GM18508 (cell line): ENCODE measurements around the gene PDLIM3.

Experiments
- ATAC-seq: cut with Tn5 transposase; IDR thresholded peaks from one replicate; pipeline ENCODE4 v1.9.1; 2021; ENCODE audit warnings: moderate number of reproducible peaks; ENCODE audit not compliant: insufficient read depth, unreplicated experiment

Gene PDLIM3

DNA sequence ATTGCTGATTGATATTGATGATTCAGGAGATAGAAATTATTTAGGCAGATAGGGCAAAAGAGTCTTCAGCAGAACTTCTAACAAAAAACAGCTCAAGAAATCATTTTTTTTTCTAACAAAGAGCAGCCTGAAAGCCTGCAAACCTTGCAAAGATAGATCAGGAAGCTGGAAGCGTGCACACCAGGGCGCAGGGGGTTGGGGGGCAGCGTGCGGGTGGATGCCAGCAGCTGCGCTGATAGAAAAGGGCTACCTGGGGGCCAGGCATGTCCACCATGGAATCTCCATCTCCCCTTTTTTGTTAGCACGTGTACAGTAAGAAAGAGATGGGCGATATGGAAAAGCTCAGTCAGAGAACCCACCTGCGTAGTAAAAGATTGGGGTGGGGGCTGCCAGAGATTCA, 62.1 kb downstream of the PDLIM3 start:
- no peak for ATAC-seq

- ATAC-seq = no peak
Measured at GRCh38 chr4:185472103-185472542, 63.2 kb downstream of the PDLIM3 start.

DNA sequence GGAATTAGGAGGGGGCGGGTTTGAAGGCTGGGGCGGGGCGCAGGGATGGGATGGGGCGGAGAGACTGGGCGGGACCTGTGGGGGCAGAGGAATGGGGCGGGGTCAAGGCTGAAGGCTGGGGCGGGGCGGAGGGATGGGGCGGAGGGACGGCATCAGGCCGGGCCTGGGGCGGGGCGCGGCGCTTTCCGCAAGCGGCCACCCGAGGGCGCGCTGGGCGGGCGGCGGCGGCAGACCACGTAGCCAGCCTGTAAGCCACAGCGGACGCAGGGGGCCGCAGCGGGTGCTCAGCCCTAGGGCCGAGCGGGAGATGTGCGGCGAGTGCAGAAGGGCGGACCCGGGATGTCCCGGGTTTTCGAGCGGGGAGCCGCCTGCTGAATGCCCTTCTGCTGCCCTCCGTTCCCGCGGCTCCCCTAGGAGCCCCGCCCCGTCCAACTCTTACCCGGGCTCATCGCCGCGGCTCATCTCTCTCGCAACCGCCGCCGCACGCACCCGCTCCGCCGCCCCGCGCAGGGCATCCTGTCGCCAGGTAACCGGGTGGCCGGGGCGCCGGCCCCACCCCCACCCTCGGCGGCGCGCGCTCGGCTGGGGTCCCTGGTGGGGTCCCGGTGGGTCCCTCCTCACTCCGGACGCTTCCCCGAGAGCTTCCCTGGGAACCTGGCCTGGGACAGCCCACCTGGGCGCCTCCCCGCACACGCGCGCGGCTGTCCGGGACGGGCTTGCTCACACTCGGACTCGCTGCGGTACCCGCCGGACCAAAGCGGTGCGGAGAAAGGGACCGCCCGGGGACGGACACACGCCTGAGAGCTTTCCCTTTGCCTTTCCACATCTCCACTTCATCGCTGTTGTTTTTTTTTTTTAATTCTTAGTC, 63.8 kb downstream of the PDLIM3 start, which contains the start of gene CCDC110:
Gene CCDC110, minus strand, starts transcription at position 499 of the 868 bp plus-strand sequence. Its CDS starts 50 bp downstream, at position 449.
- ATAC-seq = peak; percentile 44

GRCh38 chr4:185470501-185471195, 64.7 kb downstream of the PDLIM3 start:
- no peak for ATAC-seq

GRCh38 chr4:185469580-185470154, 65.6 kb downstream of the PDLIM3 start:
- ATAC-seq = no peak

GRCh38 chr4:185468999-185469398, 66.3 kb downstream of the PDLIM3 start:
- no peak for ATAC-seq

- ATAC-seq = no peak
Measured at GRCh38 chr4:185467991-185468390, 67.3 kb downstream of the PDLIM3 start.

DNA sequence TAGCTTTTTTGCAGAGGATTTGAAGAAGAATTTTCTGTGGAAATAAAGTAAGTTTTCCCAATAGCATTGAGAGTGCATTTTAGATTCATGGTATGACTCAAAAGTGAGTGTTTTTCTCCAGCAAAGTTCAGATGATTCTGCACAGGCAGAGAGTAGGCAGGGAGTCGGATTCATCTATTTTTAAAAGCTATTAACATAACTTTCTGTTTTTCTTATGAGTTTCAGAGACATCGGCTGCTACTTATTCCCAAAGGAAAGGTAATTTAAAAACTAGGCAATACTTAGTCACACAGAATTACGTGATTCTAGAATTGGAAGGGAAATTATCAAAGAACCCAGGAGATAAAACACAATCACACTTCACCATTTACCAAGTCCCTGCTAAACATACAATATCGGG, 68.2 kb downstream of the PDLIM3 start:
- no peak for ATAC-seq

- ATAC-seq = no peak
Measured at GRCh38 chr4:185465707-185466106, 69.6 kb downstream of the PDLIM3 start.

GRCh38 chr4:185464887-185465286, 70.4 kb downstream of the PDLIM3 start:
- ATAC-seq = no peak

DNA sequence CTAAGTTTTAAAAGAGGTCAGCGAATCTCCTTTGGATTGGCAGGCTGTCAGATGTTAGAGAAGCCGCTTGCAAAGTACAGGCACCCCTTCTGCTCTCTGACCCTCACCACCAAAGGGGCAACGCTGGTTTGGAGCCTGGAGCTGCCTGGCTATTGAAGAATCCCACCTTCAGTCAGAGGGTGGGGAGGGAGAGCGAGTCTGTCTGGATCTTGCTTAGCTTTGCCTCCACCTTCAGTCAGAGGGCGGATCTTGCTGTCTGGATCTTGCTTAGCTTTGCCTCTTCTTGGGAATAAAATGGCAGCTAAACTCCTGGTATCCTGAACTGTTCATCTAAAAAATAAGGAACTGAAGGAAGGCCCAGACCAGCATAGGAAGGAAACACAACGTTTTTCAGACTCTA, 71.1 kb downstream of the PDLIM3 start:
- no peak for ATAC-seq

- ATAC-seq = no peak
Measured at GRCh38 chr4:185463541-185463940, 71.8 kb downstream of the PDLIM3 start.

- ATAC-seq = no peak
Measured at GRCh38 chr4:185461565-185461964, 73.7 kb downstream of the PDLIM3 start.

DNA sequence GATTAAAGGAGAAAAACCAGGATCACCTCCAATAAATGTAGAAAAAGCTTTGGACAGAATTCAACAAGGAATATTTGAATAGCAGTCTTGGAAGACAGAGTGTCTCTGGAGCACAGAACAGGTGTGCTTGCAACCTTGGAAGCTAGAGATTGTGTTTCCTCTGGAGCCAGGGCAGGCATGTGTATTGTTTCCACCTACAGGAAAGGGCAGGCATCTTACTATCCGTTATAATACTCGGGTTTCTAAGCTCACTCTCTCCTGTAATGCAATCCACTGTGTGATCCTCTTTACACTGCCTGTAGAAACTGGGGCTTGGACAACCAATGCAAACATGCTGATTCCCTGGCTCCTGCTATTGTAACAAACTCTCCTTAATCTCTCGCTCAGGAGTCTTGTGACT, 78.2 kb downstream of the PDLIM3 start:
- no peak for ATAC-seq

GRCh38 chr4:185456131-185456530, 79.2 kb downstream of the PDLIM3 start:
- no peak for ATAC-seq
